Dendritic cell treated with granulocyte-macrophage colony-stimulating factor and Interleukin-4, amounts not matched to agents 40 ng/mL and 50 ng/mL, for 4 days (primary cell): ENCODE measurements around the gene UBE2S.
"Not testable (repeated sequence)": the region's sequence is repeated elsewhere in the genome, so short reads cannot be mapped to it uniquely, and the experiment has no call there.

Experiments
- H3K27ac Mint-ChIP-seq: one replicate; pipeline ENCODE4 v1.8.0; 2022; ENCODE audit warnings: mild to moderate bottlenecking, mixed read lengths
- H3K27me3 Mint-ChIP-seq: one replicate; pipeline ENCODE4 v1.8.0; 2022; ENCODE audit warnings: mild to moderate bottlenecking, mixed read lengths
- H3K36me3 Mint-ChIP-seq: one replicate; pipeline ENCODE4 v1.8.0; 2022; ENCODE audit warnings: low read depth, mixed read lengths
- H3K4me1 Mint-ChIP-seq: one replicate; pipeline ENCODE4 v1.8.0; 2022; ENCODE audit warnings: low read depth, mixed read lengths
- H3K4me3 Mint-ChIP-seq: one replicate; pipeline ENCODE4 v1.8.0; 2022; ENCODE audit warnings: mild to moderate bottlenecking, moderate library complexity, mixed read lengths
- H3K9me3 Mint-ChIP-seq: one replicate; pipeline ENCODE4 v1.8.0; 2022; ENCODE audit warnings: mixed read lengths
- intact Hi-C: fragments of 100-400 bp; cut with micrococcal nuclease; formaldehyde crosslinking; loops from one replicate; pipeline ENCODE4 v1.15.0; 2022

Gene UBE2S

DNA sequence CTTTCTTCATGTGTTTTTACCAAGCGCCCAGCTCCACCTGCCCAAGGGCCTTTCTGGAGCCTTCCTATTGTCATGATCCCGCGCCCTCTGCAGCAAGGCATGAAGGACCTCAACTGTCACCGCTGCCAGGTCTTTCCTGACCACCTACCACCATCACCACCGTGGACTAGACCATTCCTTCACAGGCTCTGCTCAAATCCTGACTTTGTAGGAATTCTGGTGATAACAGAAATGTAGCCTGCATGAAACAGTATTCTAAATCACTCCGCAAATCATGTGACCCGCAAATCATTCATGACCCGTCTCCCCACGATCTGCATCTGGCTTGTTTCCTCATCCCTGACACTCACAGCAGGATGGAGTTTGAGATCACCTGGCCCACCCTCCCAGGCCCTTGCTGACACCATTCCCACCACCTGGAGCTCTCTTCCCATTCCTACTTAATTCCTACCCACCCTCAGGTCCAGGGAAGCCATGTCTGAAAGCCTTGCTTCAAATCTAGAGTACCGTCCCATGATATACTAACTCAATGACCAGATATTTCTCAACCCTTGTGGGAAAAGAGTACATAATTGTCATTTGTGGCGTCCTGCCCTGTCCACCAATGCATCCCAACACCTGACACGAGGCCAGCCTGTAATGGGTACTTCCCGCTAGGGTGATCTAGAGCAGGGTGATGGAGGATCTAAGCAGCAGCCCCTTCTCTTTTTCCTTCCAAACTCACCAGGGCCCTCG, 1.3 kb downstream of the UBE2S start:
- H3K36me3 Mint-ChIP-seq = peaks cover 64% of the 10 kb centered on the region
- intact Hi-C loops = no loop called here
- no peaks in the 10 kb centered on the region for H3K9me3 Mint-ChIP-seq
- peak overlapping the region; percentile 83 for H3K4me3 Mint-ChIP-seq
- H3K27me3 Mint-ChIP-seq = peaks cover 1% of the 10 kb centered on the region
- H3K27ac Mint-ChIP-seq = peak overlapping the region; percentile 98
- H3K4me1 Mint-ChIP-seq = peaks cover 19% of the 10 kb centered on the region

DNA sequence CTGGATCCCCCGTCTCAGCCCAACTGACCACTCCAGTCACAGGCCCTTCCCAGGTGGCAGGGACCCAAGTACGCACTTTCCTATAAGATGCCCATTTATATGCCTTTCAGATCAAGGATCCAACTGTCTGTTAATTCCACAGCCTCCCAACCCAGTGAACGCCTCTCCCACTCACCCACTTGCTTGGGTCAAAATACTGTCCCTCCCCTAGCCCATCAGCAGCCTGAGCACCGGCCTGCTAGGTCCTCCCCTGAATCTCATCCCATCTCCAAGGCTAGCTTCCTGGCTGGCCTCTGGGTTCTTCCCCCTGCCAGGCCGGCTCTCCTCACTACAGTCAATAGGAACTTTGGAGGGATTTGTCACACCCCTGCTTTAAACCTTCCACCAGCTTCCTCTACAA, 1.9 kb downstream of the UBE2S start:
- Mint-ChIP-seq H3K4me3 (peak overlapping the region; percentile 35), H3K27me3 (peaks cover 1% of the 10 kb centered on the region), H3K36me3 (peaks cover 70% of the 10 kb centered on the region), H3K9me3 (no peaks in the 10 kb centered on the region), H3K4me1 (peaks cover 23% of the 10 kb centered on the region), H3K27ac (peak overlapping the region; percentile 98)
- intact Hi-C loops = no loop called here

DNA sequence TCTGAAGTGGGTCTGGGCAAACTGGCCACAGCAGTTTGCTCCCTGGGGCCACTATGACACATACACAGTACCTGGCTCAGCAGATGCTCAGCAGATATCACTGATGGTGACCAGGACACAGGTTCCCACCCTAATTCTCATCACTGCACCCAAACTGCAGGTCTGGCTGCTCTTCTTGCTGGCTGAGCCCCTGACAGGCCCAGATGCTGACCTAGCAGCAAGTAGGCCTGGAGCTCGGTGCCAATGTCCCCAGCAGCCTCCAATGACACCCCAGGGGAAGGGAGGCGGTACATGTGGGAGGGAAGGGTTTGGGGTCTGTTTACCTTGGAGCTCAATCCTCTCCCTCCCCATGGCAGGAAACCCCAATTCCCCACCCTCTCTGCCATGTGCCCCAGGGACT, 5.1 kb downstream of the UBE2S start:
- Mint-ChIP-seq H3K27ac (no peak overlapping the region), H3K9me3 (no peaks in the 10 kb centered on the region), H3K36me3 (peaks cover 69% of the 10 kb centered on the region), H3K4me1 (peaks cover 44% of the 10 kb centered on the region), H3K4me3 (no peak overlapping the region), H3K27me3 (no peaks in the 10 kb centered on the region)
- intact Hi-C loops = no loop called here

DNA sequence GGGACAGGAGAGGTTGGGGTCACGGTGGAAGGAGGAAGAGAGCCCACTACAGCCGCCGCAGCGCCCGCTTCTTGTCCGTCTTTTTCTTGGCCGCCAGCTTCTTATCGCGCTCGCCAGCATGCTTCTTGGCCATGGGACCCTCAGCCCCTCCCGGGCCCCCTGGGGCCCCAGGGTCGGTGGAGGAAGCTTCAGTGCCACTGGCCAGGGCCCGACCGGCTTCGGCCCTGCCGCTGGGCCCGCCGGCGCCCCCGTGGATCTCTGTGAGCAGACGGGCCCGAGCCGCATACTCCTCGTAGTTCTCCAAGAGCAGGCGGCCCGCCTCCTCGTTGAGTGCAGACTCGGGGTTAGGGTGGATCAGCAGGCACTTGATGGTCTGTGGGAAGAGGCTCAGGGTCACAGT, 6.2 kb downstream of the UBE2S start:
- peaks cover 61% of the 10 kb centered on the region for H3K36me3 Mint-ChIP-seq

DNA sequence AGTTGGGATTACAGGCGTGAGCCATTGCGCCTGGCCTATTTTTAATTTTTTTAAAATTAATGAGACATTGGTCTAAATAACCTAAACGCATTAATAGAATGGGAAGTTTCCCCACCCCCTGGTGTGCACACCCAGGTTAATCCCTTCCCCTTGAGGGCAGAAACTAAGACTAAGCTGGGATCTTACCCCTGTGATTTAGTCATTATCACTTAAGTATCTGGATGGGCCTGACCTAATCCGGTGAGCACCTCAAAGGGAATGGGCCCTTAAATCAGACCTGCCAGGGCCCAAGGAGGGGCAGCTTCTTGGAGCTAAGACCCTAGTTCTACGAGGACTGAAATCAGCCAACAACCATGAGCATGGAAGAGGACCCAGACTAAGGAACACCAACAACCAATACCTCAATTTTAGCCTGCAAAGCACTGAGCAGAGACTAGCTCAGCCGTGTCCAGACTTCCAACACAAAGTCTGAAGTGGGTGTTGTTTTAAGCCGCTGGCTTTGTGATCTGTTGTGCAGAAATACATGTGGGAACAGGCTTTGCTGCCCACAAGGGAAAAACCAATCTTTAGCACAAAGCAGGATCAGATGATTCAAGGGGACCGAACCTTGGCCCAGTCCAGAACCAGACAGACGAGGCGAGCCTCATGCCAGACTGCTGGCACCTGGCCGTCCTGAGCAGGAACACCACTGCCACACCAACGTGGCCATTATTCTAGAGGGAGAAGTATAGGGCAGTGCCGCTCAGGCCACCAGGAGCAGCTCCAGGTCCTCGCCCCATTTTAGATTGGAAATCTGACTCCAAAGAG, 7.1 kb downstream of the UBE2S start:
- Mint-ChIP-seq H3K27ac (no peak overlapping the region), H3K4me3 (no peak overlapping the region), H3K36me3 (peaks cover 52% of the 10 kb centered on the region), H3K9me3 (no peaks in the 10 kb centered on the region), H3K27me3 (no peaks in the 10 kb centered on the region), H3K4me1 (peaks cover 27% of the 10 kb centered on the region)
- intact Hi-C loops = no loop called here

More for the DNA sequence above, 6.2 kb downstream of the UBE2S start:
- H3K27ac Mint-ChIP-seq, H3K27me3 Mint-ChIP-seq, intact Hi-C loops, H3K4me3 Mint-ChIP-seq, H3K9me3 Mint-ChIP-seq: not testable (repeated sequence)
- H3K4me1 Mint-ChIP-seq = peaks cover 36% of the 10 kb centered on the region

DNA sequence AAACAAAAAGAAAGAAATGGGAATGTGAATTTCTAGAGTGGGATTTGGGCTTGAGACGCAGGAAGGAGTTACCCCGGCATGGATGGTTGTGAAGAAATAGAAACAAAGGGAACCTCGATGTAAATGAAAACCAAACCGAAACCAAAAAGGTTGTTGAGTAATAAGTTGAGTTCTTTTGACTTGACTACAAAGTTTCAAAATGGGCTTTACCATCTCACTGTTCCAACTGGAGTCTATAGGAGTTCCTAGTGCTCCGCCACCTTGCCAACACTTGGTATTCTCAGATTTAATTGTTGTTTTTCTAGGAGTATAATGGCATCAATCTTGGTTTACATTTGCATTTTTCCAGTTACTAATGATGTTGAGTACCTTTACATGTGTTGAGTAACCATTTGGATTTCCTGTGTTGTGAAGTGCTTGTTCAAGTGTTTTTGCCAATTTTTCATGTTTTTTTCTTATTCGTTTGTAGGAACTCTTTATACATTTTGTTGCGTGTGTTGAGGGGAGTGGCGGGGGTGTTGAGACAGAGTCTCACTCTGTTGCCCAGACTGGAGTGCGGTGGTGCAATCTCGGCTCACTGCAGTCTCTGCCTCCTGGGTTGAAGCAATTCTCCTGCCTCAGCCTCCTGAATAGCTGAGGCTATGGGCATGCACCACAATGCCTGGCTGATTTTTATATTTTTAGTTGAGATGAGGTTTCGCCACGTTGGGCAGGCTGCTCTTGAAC, 9.2 kb downstream of the UBE2S start:
- Mint-ChIP-seq H3K9me3 (no peaks in the 10 kb centered on the region), H3K27me3 (no peaks in the 10 kb centered on the region), H3K27ac (peak overlapping the region; percentile 69), H3K4me1 (peaks cover 25% of the 10 kb centered on the region), H3K36me3 (peaks cover 34% of the 10 kb centered on the region), H3K4me3 (peak overlapping the region; percentile 64)
- intact Hi-C loops = no loop called here

DNA sequence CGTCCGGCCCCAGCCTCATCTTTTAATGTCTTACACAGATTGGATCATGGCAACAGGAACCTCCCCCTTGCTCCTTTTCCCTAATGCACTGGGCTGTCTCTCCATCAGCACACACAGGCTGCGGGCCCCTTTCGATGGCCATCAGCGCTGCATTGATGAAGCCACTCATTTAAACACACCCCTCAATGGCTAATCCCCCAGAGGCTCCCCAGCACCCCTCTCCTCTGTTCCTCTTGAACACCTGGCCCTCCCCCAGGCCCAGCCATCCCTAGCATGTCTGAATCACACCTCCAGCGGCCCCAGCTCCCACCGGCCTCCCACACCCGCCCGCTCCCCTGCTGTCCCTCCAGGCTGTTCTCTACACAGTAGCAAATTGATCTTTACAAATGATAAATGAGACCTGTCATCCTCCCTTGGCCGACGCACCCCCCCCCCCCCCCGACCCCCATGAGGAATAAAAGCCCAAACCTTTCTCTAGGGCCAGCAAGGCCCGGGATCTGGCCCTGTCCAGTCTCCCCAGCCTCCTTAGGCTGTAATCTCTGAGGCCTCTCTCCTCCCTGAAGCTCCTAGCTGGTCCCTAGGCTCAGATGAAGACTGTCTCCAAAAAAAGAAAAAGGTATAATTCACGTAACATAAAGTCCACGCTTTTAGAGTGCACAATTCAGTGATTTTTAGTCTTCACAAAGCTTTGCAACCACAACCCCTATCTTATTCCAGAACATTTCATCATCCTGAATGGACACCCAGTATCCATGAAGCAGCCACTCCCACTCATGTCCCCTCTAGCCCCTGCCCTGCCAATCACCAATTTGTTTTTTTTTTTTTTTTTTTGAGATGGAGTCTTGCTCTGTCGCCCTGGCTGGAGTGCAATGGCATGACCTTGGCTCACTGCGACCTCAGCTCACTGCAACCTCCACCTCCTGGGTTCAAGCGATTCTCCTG, 14.5 kb downstream of the UBE2S start:
- Mint-ChIP-seq H3K9me3 (no peaks in the 10 kb centered on the region), H3K36me3 (peaks cover 56% of the 10 kb centered on the region), H3K4me1 (peaks cover 46% of the 10 kb centered on the region), H3K27ac (no peak overlapping the region), H3K4me3 (no peak overlapping the region), H3K27me3 (no peaks in the 10 kb centered on the region)
- intact Hi-C loops = no loop called here

DNA sequence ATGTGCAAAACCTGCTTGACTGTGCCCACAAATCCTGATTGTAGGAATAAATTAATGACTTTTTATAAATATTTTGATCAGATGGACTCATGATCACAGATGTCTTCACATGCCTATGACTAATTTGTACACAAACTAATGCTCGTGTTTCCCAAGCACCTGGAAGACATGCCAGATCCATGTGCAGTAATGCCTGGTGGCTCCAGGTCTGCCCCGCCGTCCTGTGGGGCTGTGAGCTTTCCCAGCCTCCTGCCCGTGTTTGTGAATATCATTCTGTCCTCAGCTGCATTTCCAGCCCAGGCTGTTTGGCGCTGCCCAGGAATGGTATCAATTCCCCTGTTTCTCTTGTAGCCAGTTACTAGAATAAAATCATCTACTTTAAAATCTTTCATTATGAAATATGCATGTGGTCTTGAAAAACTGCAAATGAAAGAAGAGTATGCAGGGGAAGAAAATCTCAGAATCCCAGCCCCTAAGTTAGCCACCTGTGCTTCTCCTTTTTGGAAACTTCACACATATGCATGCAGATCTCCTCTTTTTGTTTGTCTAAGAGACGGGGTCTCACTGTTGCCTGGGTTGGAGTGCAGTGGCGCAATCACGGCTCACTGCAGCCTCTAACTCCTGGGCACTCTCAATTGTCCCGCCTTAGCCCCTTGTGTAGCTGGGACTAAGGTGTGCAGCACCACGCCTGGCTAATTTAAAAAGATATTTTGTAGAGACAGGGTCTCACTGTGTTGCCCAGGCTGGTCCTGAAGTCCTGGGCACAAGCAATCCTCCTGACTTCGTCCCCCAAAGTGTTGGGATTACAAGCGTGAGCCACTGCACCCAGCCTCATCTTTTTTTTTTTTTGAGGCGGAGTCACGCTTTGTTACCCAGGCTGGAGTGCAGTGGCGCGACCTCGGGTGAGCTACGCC, 15.6 kb downstream of the UBE2S start:
- Mint-ChIP-seq H3K36me3 (peaks cover 67% of the 10 kb centered on the region), H3K27me3 (no peaks in the 10 kb centered on the region), H3K4me3 (no peak overlapping the region), H3K4me1 (peaks cover 54% of the 10 kb centered on the region), H3K9me3 (no peaks in the 10 kb centered on the region), H3K27ac (no peak overlapping the region)
- intact Hi-C loops = no loop called here

DNA sequence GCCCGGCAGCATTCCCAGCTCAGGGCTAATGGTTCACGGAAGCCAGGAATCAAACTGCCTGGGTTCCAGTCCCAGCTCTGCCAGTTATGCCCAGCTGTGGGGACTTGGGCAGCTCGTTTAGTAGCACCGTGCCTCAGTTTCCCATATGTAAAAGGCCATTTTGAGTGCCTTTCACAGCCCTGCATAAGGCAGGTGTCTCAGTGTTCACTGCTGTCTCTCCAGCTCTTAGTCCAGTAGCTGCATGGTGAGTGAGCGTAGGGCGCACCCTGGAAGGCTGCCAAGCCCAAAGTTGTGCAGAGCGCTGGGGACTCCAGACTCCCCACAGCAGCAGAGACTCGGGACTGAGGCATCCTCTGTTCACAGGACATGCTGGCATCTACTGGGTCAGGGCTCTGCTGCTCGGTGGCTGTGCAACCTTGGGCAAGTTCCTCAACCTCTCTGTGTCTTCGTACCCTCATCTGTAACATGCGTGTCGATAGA, 16.4 kb downstream of the UBE2S start:
- intact Hi-C loops = no loop called here
- Mint-ChIP-seq H3K4me1 (peaks cover 61% of the 10 kb centered on the region), H3K27me3 (no peaks in the 10 kb centered on the region), H3K36me3 (peaks cover 75% of the 10 kb centered on the region), H3K27ac (no peak overlapping the region), H3K9me3 (no peaks in the 10 kb centered on the region), H3K4me3 (no peak overlapping the region)

DNA sequence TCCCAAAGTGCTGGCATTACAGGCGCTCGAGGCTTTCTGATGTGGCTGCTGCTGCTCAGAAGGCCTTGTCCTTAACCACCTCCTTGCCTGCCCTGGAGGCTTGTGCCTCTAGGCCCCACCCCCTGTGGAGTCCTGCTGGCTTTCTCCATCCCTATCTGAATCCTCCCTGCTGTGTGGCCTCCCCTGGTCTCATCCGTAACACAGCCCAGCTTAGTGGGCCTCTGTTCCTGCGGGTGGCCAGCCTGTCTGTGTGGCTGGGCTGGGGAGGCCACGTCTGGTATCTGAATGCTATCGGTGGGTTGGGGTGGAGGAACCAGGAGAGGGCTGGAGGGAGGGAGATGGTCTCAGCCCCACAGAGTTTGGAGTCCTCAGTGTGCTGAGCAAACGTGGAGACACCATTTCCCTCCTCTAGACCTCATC, 17.1 kb downstream of the UBE2S start:
- no peak overlapping the region for H3K27ac Mint-ChIP-seq

DNA sequence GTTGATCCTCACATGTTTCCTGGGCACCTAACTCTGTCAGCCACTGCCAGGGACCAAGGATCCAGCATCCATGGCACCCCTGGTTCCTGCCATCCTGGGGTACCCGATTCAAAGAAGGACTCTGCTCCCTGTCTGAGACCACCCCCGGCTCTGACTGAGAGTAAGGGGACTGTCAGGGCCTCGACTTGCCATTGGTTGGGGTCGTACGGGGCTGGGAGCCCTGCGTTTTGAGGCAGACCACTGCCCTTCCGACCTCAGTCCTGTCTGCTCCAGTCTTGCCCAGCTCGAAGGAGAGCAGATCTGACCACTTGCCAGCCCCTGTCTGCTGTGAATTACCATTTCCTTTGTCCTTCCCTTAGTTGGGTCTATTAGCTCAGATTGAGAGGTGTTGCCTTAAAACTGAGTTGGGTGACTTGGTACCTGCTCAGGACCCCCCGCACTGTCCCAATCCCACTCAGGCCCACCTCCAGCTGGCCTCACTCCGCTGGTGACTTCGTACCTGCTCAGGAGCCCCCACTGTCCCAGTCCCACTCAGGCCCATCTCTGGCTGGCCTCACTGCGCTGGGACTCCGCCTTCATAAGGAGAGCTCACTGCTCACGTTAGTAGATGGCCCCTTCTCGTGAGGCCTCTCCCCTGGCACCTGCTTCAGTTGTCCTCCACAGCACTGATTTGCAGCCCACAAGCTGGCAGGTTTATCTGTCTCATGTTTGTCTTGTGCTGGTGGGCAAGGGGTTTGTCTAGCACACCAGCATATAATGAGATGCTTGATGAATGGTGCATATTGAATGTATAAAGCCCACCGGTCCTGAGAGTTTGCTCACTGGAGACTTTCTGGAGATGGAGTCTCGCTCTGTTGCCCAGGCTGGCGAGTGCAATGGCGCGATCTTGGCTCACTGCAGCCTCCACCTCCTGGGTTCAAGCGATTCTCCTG, 17.9 kb downstream of the UBE2S start:
- Mint-ChIP-seq H3K4me1 (peaks cover 65% of the 10 kb centered on the region), H3K27me3 (no peaks in the 10 kb centered on the region), H3K27ac (no peak overlapping the region), H3K36me3 (peaks cover 82% of the 10 kb centered on the region), H3K9me3 (no peaks in the 10 kb centered on the region), H3K4me3 (no peak overlapping the region)
- intact Hi-C loops = loop anchor here (5.0 kb wide), 2 partner anchors 52 to 97 kb away; partner anchors contain the start of gene KMT5C

More for the DNA sequence above, 17.1 kb downstream of the UBE2S start:
- intact Hi-C loops = no loop called here
- H3K36me3 Mint-ChIP-seq = peaks cover 82% of the 10 kb centered on the region
- peaks cover 61% of the 10 kb centered on the region for H3K4me1 Mint-ChIP-seq
- no peaks in the 10 kb centered on the region for H3K9me3 Mint-ChIP-seq
- no peaks in the 10 kb centered on the region for H3K27me3 Mint-ChIP-seq
- no peak overlapping the region for H3K4me3 Mint-ChIP-seq
